HG03457 (cell line): ENCODE results near the gene SREK1.

Experiments used
- ATAC-seq: cut with Tn5 transposase; IDR thresholded peaks from one replicate; pipeline ENCODE4 v1.9.1; 2021; ENCODE audit warnings: moderate number of reproducible peaks; ENCODE audit not compliant: unreplicated experiment

The SREK1 gene

DNA sequence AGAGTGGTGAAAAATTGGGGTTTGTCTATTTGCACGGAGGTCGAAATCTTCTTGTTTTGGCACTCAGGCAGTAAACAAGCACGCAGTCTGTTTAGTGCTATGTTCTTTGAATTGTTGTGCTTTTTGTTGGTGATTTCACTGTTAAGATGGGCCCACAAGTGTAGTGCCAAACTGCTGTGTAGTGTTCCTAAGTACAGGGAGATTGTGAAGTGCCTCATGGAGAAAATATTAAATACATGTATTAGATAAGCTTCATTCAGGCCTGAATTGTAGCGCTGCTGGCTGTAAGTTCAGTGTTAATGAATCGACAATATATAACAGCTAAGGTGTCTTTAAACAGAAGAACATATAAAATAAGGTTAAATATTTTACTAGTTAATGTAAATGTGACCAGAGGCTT, 17.3 kb downstream of the SREK1 start:
- ATAC-seq: no peak

DNA sequence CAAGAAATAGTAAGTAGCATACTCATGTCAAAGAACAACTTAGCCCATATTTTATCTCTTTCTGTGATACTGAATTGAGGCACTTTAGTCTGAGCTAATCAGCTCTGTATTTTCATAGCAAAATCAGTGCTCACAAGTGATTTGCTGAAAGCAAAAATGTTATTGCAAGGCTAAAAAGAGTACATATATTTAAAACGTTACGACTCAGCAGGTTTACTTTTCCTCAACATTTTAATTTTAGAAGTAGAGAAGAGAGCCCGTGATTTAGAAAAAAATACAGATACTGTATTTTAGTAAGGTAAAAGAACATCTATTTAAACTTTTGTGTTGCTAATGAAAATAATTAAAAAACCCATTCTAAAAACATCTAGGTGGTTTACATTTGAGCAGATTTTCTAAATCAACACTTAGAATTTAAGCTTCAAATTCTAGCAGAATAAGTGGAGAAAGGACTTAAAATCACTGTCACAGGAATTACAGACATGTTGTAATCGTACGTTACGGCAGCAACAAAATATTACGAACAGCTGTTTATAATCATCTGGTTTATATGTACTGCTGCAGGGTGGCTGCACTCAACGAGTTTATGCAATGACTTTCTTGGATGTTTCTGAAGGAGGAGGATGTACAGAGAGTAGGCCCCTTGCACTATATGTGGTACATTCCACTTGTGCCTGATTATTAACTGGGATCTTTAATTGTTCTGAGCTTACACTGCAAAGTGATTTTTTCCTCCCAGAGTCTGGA, 20.1 kb downstream of the SREK1 start:
- ATAC-seq: no peak

GRCh38 chr5:66168226-66168625, 24.1 kb downstream of the SREK1 start:
- ATAC-seq: no peak

DNA sequence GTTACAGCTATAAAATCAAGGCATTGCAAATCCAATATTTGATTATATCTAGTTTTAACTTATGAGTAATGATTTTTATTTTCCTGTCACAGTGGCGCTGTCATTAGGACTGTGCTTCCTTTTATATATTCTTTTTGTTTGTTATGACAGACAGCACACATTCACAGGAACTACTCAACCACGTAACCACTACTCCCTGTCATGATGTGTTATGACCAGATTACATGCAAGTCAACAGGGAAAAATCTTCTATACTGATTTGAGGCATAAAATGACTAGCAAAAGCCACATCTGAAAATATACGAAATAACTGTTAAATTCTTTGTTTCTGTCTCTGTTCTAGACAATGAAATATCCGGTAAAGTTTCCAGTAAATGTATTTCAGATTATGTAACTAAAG, 25.4 kb downstream of the SREK1 start:
- ATAC-seq: no peak

DNA sequence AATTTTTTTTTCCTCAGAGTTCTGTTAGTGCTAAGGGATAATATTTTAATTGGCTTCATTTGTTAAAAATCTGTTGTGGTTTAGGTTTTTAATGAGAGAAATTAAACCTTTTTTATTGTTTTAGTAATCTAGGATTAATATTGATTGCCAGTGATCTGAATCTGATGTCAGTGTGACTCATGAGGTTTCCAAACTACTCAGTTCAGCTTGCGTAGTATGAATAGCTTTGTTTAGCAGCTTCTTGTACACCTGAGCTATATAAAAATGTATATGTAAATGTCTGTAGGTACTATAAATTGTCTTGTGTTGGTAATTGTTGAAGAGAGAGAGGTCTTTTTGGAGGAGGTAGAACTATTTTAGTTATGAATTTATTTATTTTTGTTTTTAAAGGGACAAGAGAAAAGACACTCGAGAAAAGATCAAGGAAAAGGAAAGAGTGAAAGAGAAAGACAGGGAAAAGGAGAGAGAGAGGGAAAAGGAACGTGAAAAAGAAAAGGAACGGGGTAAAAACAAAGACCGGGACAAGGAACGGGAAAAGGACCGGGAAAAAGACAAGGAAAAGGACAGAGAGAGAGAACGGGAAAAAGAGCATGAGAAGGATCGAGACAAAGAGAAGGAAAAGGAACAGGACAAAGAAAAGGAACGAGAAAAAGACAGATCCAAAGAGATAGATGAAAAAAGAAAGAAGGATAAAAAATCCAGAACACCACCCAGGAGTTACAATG, 26.3 kb downstream of the SREK1 start:
- ATAC-seq: no peak

DNA sequence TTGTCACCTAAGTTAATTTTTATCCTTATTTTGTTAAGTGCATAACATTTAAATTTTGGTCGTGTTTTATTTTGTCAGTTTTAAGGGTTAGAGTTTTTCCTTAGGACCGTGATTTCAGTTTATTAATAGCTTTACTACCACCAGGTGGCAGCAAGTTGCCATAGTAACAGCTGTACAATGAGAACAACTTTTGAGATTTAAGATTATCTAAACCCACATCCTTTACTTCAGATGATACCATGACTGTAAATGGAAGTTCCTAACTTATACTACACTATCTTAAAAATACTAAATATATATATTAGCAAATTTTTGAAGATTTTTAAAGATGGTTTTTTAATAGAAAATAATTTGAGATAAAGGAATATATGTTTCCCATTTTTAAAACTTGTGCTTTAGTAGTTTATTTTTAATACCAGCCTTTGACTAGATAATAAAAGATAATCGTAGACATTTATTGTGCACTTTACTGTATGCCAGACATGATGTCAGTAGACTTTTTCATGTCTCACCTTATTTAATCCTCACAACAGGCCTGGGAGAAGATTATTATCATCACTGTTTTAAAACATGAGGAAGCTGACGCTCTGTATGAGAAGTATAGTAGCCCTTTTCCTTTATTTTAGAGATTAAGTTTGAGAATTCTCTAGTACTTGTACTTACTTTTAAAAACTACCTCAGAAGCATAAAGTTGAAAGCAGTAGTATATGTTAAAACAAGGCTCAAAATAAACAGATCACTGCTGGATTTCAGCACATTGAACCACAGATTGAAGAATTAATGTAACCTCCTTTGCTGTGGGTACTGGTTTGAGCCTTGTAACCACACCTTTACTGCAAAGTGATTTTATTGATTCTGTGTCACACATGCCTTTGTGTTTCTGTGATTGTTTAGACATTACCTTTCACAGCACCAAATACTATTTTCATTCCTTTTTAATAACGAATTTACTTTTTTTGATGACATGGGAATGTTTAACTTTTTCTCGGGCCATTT, 27.5 kb downstream of the SREK1 start:
- no peak for ATAC-seq

DNA sequence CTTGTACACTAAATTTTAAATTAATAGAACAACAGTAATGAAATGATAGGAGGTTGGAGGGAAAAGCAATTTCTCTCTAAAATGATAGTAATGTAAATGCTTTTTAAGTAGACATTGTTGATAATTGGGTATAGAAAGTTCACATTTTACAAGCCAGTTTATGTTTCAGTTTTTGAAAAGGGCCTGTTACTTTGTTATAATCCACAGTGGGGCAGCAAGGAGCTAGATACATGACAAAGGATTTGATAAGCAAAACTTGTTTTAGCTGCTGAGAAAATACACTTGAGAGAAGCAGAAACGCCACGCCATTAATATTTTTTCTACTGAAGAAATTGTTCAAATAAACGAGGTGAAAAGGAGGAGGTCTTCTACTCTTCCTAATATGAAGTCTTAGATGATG, 30.2 kb downstream of the SREK1 start:
- no peak for ATAC-seq

DNA sequence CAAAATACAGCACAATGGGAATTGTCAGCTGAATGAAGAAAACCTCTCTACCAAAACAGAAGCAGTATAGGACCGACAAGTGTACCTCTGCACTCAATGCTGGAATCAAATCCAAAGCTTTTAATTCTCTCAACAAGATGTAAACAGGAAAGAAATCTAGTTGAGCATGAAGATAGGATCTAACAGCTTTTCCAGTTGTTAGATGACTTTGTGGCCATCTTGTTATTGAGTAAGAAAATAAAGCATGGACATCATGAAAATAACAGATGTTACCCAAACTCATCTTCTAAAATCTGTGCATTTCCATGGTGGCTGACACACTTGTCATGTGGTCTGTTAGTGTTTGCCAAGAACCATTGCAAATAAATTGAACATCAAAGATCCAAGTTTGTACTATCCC, 34.7 kb downstream of the SREK1 start:
- no peak for ATAC-seq

DNA sequence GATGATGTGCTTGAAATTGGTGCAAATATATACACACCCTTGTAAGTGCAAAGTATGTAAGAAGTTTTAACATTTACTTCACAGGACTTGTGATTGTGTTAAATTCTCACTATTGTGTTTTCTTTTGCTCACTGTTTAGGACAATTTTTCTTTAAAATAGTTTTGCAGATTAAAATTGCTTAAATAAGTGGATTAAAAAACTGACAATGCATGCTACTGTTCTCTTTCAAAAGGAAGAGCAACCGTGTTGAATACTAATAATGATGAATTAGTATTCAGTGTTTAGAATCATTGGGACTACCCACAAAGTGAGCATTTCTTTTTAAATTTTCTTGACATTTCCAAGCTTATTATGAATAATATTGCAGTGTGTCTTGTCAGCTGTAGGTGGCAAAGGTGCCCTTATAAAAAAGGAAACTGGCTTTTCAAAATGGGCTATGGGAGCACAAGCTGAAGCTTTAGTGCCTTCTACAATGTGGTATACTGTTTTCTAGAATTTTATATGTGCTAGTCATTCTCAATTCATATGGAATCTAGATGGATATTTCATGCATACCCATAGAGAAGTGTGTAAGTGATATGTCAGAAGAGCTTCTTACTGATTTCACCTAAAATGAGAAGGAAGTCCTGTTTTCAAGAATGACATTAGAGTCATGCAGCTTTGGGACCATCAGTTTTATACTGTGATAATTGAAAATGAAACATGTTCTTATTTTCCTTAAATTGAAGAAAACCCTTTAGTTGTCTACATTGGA, 35.4 kb downstream of the SREK1 start:
- ATAC-seq: no peak

- ATAC-seq: no peak
These were observed 36.4 kb downstream of the SREK1 start for GRCh38 chr5:66180282-66181155.

GRCh38 chr5:66186108-66186507, 42.0 kb downstream of the SREK1 start:
- no peak for ATAC-seq

- no peak for ATAC-seq
These were observed 49.3 kb downstream of the SREK1 start for GRCh38 chr5:66193419-66193818.

GRCh38 chr5:66197764-66198405, 53.8 kb downstream of the SREK1 start:
- ATAC-seq: no peak

DNA sequence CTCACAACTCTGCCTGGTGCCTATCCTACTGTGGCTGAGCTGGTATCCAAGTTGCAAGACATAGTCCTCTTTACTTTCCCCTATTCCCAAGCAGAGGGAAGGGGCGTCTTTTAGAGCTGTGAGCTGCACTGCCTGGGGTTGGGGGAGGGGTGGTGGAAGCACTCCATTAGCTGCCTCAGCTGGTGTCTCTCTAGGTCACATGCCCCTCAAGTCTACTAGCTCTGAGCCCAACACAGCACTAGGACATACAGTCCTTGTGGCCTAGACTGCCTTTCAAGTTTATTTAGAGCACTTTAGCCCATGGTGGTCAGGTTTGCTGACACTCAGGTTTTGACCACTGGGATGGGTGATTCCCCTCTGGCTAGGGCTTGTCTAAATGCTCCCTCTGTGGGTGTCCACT, 54.7 kb downstream of the SREK1 start:
- no peak for ATAC-seq

DNA sequence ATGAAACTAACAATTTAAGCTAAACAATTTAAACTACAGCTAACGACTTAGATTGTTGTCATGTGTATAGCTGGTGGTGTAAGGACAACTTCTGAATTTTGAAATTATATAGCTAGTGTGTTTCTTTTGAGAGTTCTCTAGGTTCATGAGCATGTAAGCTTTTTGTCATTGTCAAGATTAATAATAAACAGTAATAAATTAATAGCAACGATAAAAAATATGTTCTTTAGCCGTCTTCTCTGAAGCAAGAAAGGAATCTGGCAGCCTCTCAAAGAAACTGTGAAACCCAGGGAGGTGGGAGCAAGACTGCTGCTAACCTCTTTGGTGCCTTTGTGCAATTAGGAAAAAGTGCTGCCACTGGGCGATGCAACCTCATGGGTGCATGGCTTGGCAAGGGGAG, 59.4 kb downstream of the SREK1 start:
- ATAC-seq: no peak

- no peak for ATAC-seq
These were observed 62.4 kb downstream of the SREK1 start for GRCh38 chr5:66206465-66206864.

DNA sequence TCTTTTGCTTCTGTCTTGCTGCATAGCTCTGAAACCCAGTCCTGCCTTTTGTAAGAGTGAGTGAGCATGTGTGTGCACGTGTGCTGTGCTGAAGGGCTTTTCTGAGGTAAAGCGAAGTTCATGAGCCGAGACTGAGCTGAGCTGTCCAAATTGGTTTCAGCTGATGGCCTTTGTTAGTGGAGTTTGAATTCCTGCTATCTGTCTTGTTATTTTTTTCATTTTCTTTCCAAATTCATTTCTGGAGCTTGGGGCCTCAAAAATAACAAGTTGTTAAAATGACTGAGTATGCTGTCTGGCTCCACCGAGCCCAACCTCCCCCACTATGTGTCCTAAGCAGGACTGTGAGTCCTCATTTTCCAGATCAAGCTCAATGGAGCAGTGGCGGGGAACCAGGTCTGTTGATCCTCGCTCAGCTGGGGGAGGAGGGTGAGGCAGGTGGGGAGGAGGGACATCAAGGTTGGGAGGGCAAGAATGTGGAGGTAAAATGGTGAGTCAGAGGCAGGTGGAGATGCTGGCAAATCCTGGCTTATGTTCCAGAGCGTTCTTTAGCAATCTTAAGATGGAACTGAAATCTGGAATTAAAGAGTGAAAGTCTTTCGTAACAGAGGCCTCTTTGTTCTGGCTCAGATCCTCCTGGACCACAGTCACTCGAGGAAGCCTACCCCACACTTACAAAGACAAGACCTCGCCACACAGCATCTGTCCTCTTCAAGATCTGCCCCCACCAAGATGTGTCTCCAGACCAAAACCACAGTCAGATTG, 63.9 kb downstream of the SREK1 start:
- no peak for ATAC-seq

GRCh38 chr5:66209350-66209749, 65.2 kb downstream of the SREK1 start:
- no peak for ATAC-seq

GRCh38 chr5:66209794-66210193, 65.7 kb downstream of the SREK1 start:
- ATAC-seq: no peak
